Esophagus (tissue), 2 donors: Measurements from ENCODE around the gene MAT1A. TPM values are rescaled to one million over a fixed set of nuclear protein-coding genes. Genes with fewer than 3 reads are reported as not detected.

Experiments used
- H3K27ac ChIP-seq, 2 donors: one replicate each; pipeline ENCODE4 v1.5.1; 2013; ENCODE audit warnings: low read depth in 2 of 2, mild to moderate bottlenecking in 2 of 2, inconsistent platforms in 1 of 2, low read length in 1 of 2, moderate library complexity in 1 of 2
- H3K27me3 ChIP-seq, 2 donors: one replicate each; pipeline ENCODE4 v1.6.1; 2013; ENCODE audit warnings: low read length in 2 of 2, control low read depth in 1 of 2, mild to moderate bottlenecking in 1 of 2; ENCODE audit not compliant: insufficient read depth in 2 of 2, control insufficient read depth in 1 of 2
- H3K36me3 ChIP-seq, 2 donors: one replicate each; pipeline ENCODE4 v1.6.1; 2013; ENCODE audit warnings: low read length in 1 of 2; ENCODE audit not compliant: control insufficient read depth in 2 of 2, insufficient read depth in 2 of 2
- H3K4me1 ChIP-seq, 2 donors: one replicate each; pipeline ENCODE4 v1.6.1; 2013; ENCODE audit warnings: low read length in 1 of 2; ENCODE audit not compliant: control insufficient read depth in 2 of 2, insufficient read depth in 2 of 2
- H3K4me3 ChIP-seq, 2 donors: one replicate each; pipeline ENCODE4 v1.5.1; 2013; ENCODE audit warnings: low read length in 2 of 2, mild to moderate bottlenecking in 2 of 2, low read depth in 1 of 2, moderate library complexity in 1 of 2
- H3K9me3 ChIP-seq, 2 donors: one replicate each; pipeline ENCODE4 v1.6.1; 2013; ENCODE audit warnings: mild to moderate bottlenecking in 2 of 2, low read depth in 1 of 2, low read length in 1 of 2, moderate library complexity in 1 of 2; ENCODE audit not compliant: control insufficient read depth in 2 of 2, insufficient read depth in 1 of 2
- WGBS, 2 donors: extraction: QIAGEN DNeasy Blood & Tissue Kit; methylation state at CpG; one replicate each; pipeline ENCODE4 v1.1.7; 2013; 5-methylcytosine and 5-hydroxymethylcytosine counted together
- polyA plus RNA-seq, 2 donors: library from polyadenylated mRNA; stranded (reverse); fragments of 200-250 nt; gene quantifications; one replicate each; pipeline ENCODE4 v1.2.3, GENCODE V29; 2013
- donor health status: healthy with polysubstance abuse.
- donor health status: Bipolar disorder and iron deficiency.

The MAT1A gene
- polyA plus RNA-seq, 2 donors: 0.14 to 0.22 TPM

- Histone ChIP-seq H3K36me3 (no peaks in the 10 kb centered on the region), H3K4me3 (no peak overlapping the region), H3K27me3 (no peaks in the 10 kb centered on the region), H3K27ac (no peak overlapping the region), H3K4me1 (peaks cover 0 to 3% of the 10 kb centered on the region in 2 donors), H3K9me3 (no peaks in the 10 kb centered on the region)
- 92 to 94% methylated on average over 14 of the region's 14 CpGs for WGBS, 2 donors
These were observed 5.8 kb downstream of the MAT1A start for GRCh38 chr10:80283536-80284199.

GRCh38 chr10:80283119-80283518 is 6.3 kb downstream of the MAT1A start:
- Histone ChIP-seq H3K9me3 (no peaks in the 10 kb centered on the region), H3K27me3 (no peaks in the 10 kb centered on the region), H3K4me1 (peaks cover 0 to 3% of the 10 kb centered on the region in 2 donors), H3K4me3 (no peak overlapping the region), H3K27ac (no peak overlapping the region), H3K36me3 (no peaks in the 10 kb centered on the region)
- 91 to 94% methylated on average over 4 of the region's 4 CpGs for WGBS, 2 donors

DNA sequence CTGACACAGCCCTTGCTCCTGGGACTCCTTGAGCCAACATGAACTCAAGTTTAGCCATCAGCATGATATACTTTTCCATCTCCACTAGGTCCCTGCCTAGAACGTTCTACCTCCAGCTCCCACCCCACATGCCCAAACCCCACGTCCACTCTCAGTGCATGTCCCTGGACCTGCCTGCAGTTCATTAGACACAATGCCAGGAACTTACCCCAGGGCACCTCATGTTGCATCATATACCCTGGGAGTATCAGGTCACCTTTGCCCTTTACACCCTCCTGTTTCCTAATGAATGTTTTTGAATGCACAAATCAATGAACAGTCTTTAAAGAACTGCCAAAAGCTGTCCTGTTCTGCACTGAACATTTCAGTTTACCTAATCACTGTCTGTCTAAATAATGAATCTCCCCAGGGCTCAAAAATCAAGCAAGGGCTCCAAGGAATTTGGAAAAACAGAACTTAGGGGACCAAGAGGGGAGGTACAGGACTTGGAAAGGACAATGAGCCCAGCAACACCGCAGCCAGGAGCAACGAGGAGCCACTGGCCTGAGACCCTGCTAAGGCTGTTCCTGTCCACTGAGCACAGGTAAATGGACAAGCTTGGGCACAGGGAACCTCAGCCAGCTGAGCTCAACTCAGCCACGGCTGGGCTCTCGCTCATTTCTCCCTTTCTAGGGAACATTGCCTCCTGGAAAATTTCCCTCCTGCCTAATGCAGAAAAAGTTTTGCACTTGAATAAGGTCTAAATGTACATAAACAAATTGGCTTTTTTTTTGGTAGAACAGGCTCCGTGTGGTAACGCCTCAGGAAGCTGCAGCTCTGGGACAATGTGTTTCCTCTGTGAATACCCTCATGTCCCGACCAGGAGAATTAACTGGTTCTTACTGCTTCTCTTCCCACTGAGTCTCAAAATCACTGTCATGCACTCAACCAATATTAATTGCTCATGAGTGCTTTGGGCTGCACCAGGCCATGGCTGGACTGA is 7.4 kb downstream of the MAT1A start:
- Histone ChIP-seq H3K4me1 (peaks cover 0 to 3% of the 10 kb centered on the region in 2 donors), H3K9me3 (no peaks in the 10 kb centered on the region), H3K27me3 (no peaks in the 10 kb centered on the region), H3K27ac (no peak overlapping the region), H3K4me3 (no peak overlapping the region), H3K36me3 (no peaks in the 10 kb centered on the region)
- WGBS, 2 donors: 65 to 67% methylated on average over 9 of the region's 9 CpGs

DNA sequence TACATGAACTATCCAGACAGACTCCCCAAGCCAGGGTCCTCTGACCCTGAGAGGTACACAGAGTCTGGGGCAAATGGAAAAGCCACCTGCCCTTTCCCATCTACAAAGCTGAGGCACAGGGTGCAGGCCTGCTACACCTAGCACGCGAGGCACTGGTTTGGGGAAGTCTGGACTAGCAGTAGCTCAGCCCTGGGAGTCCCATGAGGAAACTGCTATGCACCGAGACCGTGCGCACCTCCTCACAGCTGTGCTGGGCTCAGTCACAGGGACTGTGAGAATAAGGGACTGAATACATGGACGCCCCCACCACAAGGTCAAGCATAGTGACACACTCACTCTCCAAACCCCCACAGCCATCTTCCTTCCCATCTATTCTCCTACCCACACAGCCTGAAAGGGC is 8.2 kb downstream of the MAT1A start:
- Histone ChIP-seq H3K36me3 (no peaks in the 10 kb centered on the region), H3K27ac (no peak overlapping the region)
- WGBS, 2 donors: 78 to 86% methylated on average over 6 of the region's 6 CpGs

GRCh38 chr10:80280071-80280800 is 9.2 kb downstream of the MAT1A start:
- no peak overlapping the region for H3K27ac ChIP-seq
- no peaks in the 10 kb centered on the region for H3K27me3 ChIP-seq
- H3K36me3 ChIP-seq: no peaks in the 10 kb centered on the region
- no peak overlapping the region for H3K4me3 ChIP-seq
- no peaks in the 10 kb centered on the region for H3K9me3 ChIP-seq
- 90 to 92% methylated on average over 23 of the region's 23 CpGs for WGBS, 2 donors
- H3K4me1 ChIP-seq: peaks cover 0 to 3% of the 10 kb centered on the region in 2 donors

More for the DNA sequence above, 8.2 kb downstream of the MAT1A start:
- Histone ChIP-seq H3K4me3 (no peak overlapping the region), H3K4me1 (peaks cover 0 to 3% of the 10 kb centered on the region in 2 donors), H3K27me3 (no peaks in the 10 kb centered on the region), H3K9me3 (no peaks in the 10 kb centered on the region)

- WGBS, 2 donors: 88% methylated on average over 5 of the region's 5 CpGs
- Histone ChIP-seq H3K27me3 (no peaks in the 10 kb centered on the region), H3K9me3 (no peaks in the 10 kb centered on the region), H3K4me3 (no peak overlapping the region), H3K27ac (no peak overlapping the region), H3K36me3 (no peaks in the 10 kb centered on the region), H3K4me1 (peaks cover 0 to 3% of the 10 kb centered on the region in 2 donors)
These were observed 10.3 kb downstream of the MAT1A start for GRCh38 chr10:80279146-80279545.

DNA sequence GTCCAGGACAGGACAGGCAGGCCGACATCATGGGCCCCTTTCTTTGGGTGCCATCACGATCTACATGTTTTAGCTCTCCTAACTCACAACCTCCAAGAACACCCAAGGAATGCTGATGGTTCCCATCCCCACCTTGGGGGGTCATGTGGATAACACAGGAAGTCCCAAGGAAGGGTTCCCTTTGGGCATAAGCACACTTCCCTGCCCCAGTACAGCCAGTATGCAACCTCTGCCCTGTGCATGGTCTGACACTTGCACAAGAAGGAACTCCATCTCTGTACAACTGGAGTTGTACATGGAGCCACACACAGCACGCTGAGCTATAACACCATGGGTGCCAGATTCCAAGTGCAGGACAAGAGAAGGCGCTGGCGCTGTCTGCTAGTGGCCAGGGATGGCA is 11.0 kb downstream of the MAT1A start:
- no peaks in the 10 kb centered on the region for H3K4me1 ChIP-seq

DNA sequence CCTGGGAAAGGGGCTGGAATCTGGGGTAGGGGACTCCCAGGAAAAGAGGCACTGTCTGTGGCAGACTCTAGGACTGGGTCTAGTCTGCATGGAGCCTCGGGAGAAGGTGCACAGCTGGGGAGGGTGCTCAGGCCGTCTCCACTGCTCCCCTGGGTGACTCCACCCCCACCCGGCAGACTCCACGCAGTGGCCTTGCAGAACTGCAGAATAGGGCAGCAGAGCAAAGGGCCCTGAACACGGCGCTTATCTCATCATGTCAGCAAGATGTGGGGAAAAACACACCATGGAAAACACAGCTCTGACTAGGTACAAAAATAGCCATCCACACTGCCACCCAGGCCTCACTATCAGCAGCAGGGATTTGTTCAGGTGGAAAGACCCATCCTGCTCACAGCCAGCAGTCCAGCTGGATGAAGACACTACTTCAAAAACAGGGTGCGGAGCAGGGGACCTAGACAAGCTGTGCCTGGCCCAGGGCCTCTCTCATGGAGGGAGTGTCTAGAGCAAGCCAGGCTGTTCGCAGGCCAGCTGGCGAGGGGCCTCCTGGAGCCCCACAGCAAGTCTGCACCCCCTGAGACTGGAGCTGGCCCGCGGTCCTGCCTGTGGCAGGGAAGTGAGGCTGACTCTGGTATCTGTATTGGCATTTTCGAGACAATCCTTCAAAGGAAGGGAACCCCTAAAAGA is 11.7 kb downstream of the MAT1A start:
- WGBS, 2 donors: 78 to 89% methylated on average over 12 of the region's 12 CpGs
- Histone ChIP-seq H3K36me3 (no peaks in the 10 kb centered on the region), H3K9me3 (no peaks in the 10 kb centered on the region), H3K4me3 (no peak overlapping the region), H3K27me3 (no peaks in the 10 kb centered on the region), H3K4me1 (no peaks in the 10 kb centered on the region), H3K27ac (no peak overlapping the region)

More for the DNA sequence above, 11.0 kb downstream of the MAT1A start:
- WGBS, 2 donors: 91 to 95% methylated on average over 5 of the region's 5 CpGs
- Histone ChIP-seq H3K4me3 (no peak overlapping the region), H3K9me3 (no peaks in the 10 kb centered on the region), H3K36me3 (no peaks in the 10 kb centered on the region), H3K27ac (no peak overlapping the region), H3K27me3 (no peaks in the 10 kb centered on the region)

- no peak overlapping the region for H3K27ac ChIP-seq
- 83 to 92% methylated on average over 4 of the region's 4 CpGs for WGBS, 2 donors
- no peaks in the 10 kb centered on the region for H3K27me3 ChIP-seq
- no peaks in the 10 kb centered on the region for H3K36me3 ChIP-seq
- no peaks in the 10 kb centered on the region for H3K9me3 ChIP-seq
- H3K4me1 ChIP-seq: no peaks in the 10 kb centered on the region
- no peak overlapping the region for H3K4me3 ChIP-seq
These were observed 12.4 kb downstream of the MAT1A start for GRCh38 chr10:80277016-80277415.
